Nephron progenitor cell (in vitro differentiated cells): ENCODE data around the gene RB1.

Experiments used
- DNase-seq: peaks from one replicate; pipeline ENCODE4 v3.0.0; 2021
- H3K27ac Mint-ChIP-seq: 2 replicates; pipeline ENCODE4 v1.8.0; 2021; ENCODE audit warnings: mild to moderate bottlenecking, moderate library complexity, mixed read lengths
- H3K27me3 Mint-ChIP-seq: 2 replicates; pipeline ENCODE4 v1.8.0; 2021; ENCODE audit warnings: mild to moderate bottlenecking, low read depth, mixed read lengths; ENCODE audit not compliant: poor library complexity
- H3K36me3 Mint-ChIP-seq: 2 replicates; pipeline ENCODE4 v1.8.0; 2021; ENCODE audit warnings: low read depth, mixed read lengths
- H3K4me1 Mint-ChIP-seq: 2 replicates; pipeline ENCODE4 v1.8.0; 2021; ENCODE audit warnings: mixed read lengths
- H3K4me3 Mint-ChIP-seq: 2 replicates; pipeline ENCODE4 v1.8.0; 2021; ENCODE audit warnings: mild to moderate bottlenecking, moderate library complexity, mixed read lengths
- H3K9me3 Mint-ChIP-seq: 2 replicates; pipeline ENCODE4 v1.8.0; 2021; ENCODE audit warnings: mild to moderate bottlenecking, moderate library complexity, mixed read lengths
- TF ChIP-seq, protein P1 (sequence below): fragments of 200-600 bp; sonication (generic); IDR thresholded peaks from 2 replicates; pipeline ENCODE4 v1.5.0; 2021; ENCODE audit warnings: antibody characterized with exemption

Gene RB1

DNA sequence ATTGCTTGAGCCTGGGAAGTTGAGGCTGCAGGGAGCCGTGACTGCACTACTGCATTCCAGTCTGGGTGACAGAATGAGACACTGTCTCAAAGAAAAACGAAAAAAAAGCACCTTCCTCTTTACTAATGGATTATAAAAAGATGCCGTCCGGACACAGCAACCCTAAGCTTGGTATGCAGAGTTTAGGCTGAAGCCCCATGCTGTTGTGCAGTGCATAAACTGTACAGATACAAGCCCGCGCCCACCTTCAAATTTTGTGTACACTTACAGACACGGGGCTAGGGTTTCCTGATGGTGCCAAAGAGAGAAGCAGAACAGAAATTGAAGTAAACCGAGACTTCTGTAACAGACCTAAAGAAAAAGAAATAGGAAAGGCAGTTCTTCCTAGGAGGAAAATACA is 100.4 kb downstream of the RB1 start:
- H3K4me1 Mint-ChIP-seq: peaks cover 23% of the 10 kb centered on the region
- no peak for DNase-seq
- H3K4me3 Mint-ChIP-seq: no peak overlapping the region
- H3K27me3 Mint-ChIP-seq: no peaks in the 10 kb centered on the region
- TF ChIP-seq, protein P1, sequence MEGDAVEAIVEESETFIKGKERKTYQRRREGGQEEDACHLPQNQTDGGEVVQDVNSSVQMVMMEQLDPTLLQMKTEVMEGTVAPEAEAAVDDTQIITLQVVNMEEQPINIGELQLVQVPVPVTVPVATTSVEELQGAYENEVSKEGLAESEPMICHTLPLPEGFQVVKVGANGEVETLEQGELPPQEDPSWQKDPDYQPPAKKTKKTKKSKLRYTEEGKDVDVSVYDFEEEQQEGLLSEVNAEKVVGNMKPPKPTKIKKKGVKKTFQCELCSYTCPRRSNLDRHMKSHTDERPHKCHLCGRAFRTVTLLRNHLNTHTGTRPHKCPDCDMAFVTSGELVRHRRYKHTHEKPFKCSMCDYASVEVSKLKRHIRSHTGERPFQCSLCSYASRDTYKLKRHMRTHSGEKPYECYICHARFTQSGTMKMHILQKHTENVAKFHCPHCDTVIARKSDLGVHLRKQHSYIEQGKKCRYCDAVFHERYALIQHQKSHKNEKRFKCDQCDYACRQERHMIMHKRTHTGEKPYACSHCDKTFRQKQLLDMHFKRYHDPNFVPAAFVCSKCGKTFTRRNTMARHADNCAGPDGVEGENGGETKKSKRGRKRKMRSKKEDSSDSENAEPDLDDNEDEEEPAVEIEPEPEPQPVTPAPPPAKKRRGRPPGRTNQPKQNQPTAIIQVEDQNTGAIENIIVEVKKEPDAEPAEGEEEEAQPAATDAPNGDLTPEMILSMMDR: no peak
- H3K27ac Mint-ChIP-seq: peak overlapping the region; percentile 33
- H3K36me3 Mint-ChIP-seq: peaks cover 10% of the 10 kb centered on the region
- H3K9me3 Mint-ChIP-seq: no peaks in the 10 kb centered on the region

DNA sequence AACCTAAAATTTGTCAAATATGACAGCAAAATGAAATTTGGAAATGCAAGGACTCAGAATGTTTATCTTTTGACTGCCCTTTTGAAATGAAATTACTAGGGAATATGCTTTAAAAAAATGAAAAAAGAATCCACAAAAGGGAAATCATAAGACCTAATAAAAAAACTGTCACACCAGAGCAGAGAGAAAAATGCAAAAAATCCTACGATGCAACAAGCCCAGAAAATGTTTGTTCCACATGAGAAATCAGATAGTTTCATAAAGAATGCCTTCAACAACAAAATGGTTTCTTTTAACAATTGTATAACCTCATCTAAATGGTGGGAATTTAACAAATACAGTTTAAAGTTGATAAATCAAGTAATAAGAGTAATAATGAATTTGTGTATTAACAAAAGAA is 101.4 kb downstream of the RB1 start:
- no peak for DNase-seq
- H3K4me1 Mint-ChIP-seq: peaks cover 27% of the 10 kb centered on the region

DNA sequence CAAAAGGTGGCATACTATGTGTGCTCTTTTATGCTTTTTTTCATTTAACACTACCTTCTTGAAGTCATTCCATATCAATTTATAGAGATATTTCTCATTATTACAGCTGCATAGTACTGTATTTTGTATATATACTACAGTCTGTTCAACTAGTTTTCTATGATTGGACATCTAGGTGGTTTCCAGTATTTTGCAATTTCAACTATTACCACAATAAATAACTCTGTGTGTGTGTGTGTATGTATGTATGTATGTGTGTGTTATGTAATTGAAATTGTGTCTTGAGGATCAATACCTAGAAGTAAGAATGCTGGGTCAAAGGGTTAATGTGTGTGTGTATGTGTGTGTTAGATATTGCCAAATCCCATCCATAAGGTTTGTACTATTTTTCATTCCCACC is 102.3 kb downstream of the RB1 start:
- Mint-ChIP-seq H3K4me1 (peaks cover 35% of the 10 kb centered on the region), H3K27me3 (no peaks in the 10 kb centered on the region), H3K27ac (no peak overlapping the region), H3K36me3 (peaks cover 13% of the 10 kb centered on the region), H3K9me3 (no peaks in the 10 kb centered on the region), H3K4me3 (no peak overlapping the region)
- DNase-seq: no peak
- TF ChIP-seq, protein P1: no peak

More for the DNA sequence above, 101.4 kb downstream of the RB1 start:
- no peaks in the 10 kb centered on the region for H3K9me3 Mint-ChIP-seq
- peaks cover 13% of the 10 kb centered on the region for H3K36me3 Mint-ChIP-seq
- no peak overlapping the region for H3K27ac Mint-ChIP-seq
- TF ChIP-seq, protein P1: no peak
- H3K4me3 Mint-ChIP-seq: no peak overlapping the region
- no peaks in the 10 kb centered on the region for H3K27me3 Mint-ChIP-seq

DNA sequence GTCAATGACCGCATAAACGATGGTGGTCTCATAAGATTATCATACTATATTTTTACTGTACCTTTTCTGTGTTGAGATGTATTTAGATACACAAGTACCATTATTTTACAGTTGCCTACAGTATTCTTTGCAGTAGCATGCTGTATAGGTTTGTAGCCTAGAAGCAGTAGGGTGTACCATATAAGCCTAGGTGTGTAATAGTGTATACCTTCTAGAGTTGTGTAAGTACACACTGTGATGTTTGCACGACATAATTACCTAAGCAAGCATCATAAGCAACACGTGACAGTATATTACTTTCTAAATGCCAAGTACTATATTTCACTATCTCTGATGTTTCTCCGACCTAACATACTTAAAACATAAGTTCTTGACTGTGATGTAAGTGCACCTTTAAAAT is 106.6 kb downstream of the RB1 start:
- H3K27me3 Mint-ChIP-seq: no peaks in the 10 kb centered on the region
- no peak overlapping the region for H3K27ac Mint-ChIP-seq
- H3K36me3 Mint-ChIP-seq: peaks cover 16% of the 10 kb centered on the region
- TF ChIP-seq, protein P1: no peak
- peaks cover 6% of the 10 kb centered on the region for H3K9me3 Mint-ChIP-seq
- peak overlapping the region; percentile 93 for H3K4me3 Mint-ChIP-seq
- no peak for DNase-seq
- peaks cover 35% of the 10 kb centered on the region for H3K4me1 Mint-ChIP-seq

DNA sequence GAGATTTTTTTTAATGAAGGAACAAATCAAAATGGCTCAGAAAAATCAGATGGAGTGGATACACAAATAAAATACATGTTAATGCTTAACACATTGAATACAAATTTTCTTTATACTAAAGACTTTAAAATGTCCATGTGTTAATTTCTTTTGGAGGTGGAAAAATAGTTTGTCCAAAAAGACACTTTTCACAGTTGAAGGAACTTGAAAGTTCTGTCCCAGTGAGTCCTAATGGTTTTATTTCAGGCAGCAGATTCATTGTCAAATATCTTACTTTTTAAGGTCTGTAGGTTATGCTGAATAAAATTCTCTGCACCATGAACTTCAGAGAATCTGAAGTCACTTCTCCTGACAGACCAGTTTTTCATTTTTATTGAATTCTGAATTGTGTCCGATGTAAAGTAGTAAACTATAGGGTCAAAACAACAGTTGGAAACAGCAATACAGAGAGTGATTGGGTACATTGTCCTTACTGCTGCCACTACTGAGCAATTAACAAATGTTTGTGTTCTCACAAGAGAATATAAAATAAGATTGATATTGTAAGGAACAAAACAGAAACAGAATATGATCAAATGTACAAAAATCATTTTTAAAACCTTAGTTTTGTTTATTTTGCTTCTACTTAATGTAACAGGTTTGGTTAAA is 107.7 kb downstream of the RB1 start:
- Mint-ChIP-seq H3K9me3 (peaks cover 15% of the 10 kb centered on the region), H3K36me3 (peaks cover 27% of the 10 kb centered on the region), H3K27ac (peak overlapping the region; percentile 78), H3K4me3 (peak overlapping the region; percentile 93), H3K4me1 (peaks cover 35% of the 10 kb centered on the region), H3K27me3 (no peaks in the 10 kb centered on the region)
- TF ChIP-seq, protein P1: no peak
- DNase-seq: no peak
